T-helper 2 cell treated with Interferon-gamma antibody and Interleukin-4, amounts not matched to agents 5 μg/mL and 100 μg/mL, for 36 hours (primary cell): ENCODE measurements around the gene CDC5L.

ENCODE experiments used
- DNase-seq: peaks from one replicate; pipeline ENCODE4 v3.0.0; 2021; ENCODE audit warnings: low spot score
- H3K27ac Mint-ChIP-seq: one replicate; pipeline ENCODE4 v1.8.0; 2021; ENCODE audit warnings: mild to moderate bottlenecking, mixed read lengths
- H3K27me3 Mint-ChIP-seq: one replicate; pipeline ENCODE4 v1.8.0; 2021; ENCODE audit warnings: low read depth, mixed read lengths
- H3K36me3 Mint-ChIP-seq: one replicate; pipeline ENCODE4 v1.8.0; 2021; ENCODE audit warnings: low read depth, mixed read lengths
- H3K4me1 Mint-ChIP-seq: one replicate; pipeline ENCODE4 v1.8.0; 2021; ENCODE audit warnings: low read depth, mixed read lengths
- H3K4me3 Mint-ChIP-seq: one replicate; pipeline ENCODE4 v1.8.0; 2022; ENCODE audit warnings: mild to moderate bottlenecking, moderate library complexity, mixed read lengths
- H3K9me3 Mint-ChIP-seq: one replicate; pipeline ENCODE4 v1.8.0; 2021; ENCODE audit warnings: mixed read lengths

The CDC5L gene

DNA sequence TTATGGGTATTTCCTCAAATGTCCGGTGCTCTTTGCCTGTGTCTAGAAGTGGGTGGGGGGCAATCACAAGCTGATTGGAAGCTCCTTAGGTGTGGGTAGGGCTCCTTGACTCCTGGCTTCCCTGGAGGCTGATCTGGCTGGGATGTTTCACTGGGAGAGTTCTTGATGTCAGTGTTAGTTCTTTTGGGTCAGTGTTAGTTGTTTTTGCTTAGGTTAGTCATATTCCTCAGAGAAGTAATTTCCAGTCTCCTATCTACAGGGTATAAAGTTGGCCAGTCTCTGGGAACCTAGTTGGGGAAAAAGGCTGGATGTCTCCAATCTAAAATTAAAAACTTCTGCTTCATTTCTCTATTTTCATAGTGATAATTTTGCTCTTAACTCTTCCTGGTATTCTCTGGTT lies 23.6 kb downstream of the CDC5L start:
- no peak for DNase-seq
- Mint-ChIP-seq H3K36me3 (peaks cover 88% of the 10 kb centered on the region), H3K9me3 (peaks cover 5% of the 10 kb centered on the region), H3K27ac (no peak overlapping the region), H3K4me1 (peaks cover 17% of the 10 kb centered on the region), H3K27me3 (no peaks in the 10 kb centered on the region), H3K4me3 (no peak overlapping the region)

DNA sequence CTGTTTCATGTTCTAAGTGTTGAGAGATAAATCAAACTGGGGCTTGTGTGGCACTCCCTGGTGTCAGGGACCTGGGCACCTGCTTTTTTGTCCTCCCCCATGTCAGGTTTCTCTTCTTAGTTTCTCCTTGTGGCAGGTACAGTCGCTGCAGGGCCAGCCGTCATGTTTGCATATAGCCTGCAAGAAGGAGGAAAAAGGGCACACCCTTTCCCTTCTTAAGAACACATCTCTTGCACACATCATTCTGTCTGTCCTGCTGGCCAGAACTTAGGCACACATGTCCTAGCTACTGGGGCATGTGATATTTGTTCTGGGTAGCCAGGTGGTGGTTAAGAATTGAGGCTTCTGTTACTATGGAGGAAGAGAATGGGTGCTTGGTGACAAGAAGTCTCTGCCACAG lies 27.9 kb downstream of the CDC5L start:
- Mint-ChIP-seq H3K4me3 (no peak overlapping the region), H3K27ac (no peak overlapping the region), H3K4me1 (peaks cover 19% of the 10 kb centered on the region), H3K9me3 (peaks cover 9% of the 10 kb centered on the region), H3K27me3 (no peaks in the 10 kb centered on the region), H3K36me3 (peaks cover 78% of the 10 kb centered on the region)
- no peak for DNase-seq

GRCh38 chr6:44415873-44416502 lies 28.5 kb downstream of the CDC5L start:
- Mint-ChIP-seq H3K27me3 (no peaks in the 10 kb centered on the region), H3K36me3 (peaks cover 79% of the 10 kb centered on the region), H3K9me3 (peaks cover 8% of the 10 kb centered on the region), H3K4me3 (no peak overlapping the region), H3K4me1 (peaks cover 19% of the 10 kb centered on the region), H3K27ac (no peak overlapping the region)
- no peak for DNase-seq

DNA sequence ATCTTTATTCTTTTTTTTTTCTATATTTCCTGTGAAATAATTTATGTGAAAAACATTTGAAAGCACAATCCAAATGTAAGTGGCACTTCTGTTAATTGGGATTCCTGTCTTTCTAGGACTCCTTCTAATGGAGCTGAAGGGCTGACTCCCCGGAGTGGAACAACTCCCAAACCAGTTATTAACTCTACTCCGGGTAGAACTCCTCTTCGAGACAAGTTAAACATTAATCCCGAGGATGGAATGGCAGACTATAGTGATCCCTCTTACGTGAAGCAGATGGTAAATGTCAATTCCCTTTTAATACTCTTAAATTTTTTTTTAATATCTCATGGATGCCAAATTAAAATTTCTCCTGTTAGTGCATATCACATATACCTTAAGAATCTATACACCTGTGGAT lies 35.0 kb downstream of the CDC5L start:
- no peak for DNase-seq
- Mint-ChIP-seq H3K4me3 (no peak overlapping the region), H3K27ac (no peak overlapping the region), H3K9me3 (peaks cover under 1% of the 10 kb centered on the region), H3K36me3 (peaks cover 58% of the 10 kb centered on the region), H3K27me3 (no peaks in the 10 kb centered on the region), H3K4me1 (no peaks in the 10 kb centered on the region)

DNA sequence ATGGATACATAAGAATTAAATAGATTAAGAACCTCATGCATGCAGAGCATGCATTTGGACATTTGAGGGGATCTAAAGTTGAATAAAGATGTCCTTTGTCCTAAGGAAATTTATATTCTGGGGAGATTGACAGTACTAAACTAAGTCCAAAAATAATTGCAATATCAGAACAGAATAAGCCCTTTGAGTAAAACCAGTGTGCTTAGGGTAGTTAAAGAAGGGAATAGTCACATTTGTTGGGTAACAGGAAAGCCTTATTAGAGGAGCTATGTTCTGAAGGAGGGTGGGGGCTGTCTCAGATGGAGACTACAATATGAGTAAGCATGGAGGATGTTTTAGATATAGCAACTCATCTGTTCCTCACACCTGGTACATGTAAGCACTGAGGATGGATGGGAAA lies 35.8 kb downstream of the CDC5L start:
- H3K4me1 Mint-ChIP-seq = no peaks in the 10 kb centered on the region
- H3K9me3 Mint-ChIP-seq = no peaks in the 10 kb centered on the region
- H3K4me3 Mint-ChIP-seq = no peak overlapping the region
- no peaks in the 10 kb centered on the region for H3K27me3 Mint-ChIP-seq
- H3K36me3 Mint-ChIP-seq = peaks cover 59% of the 10 kb centered on the region
- H3K27ac Mint-ChIP-seq = no peak overlapping the region
- DNase-seq = no peak

GRCh38 chr6:44425951-44426350 lies 38.4 kb downstream of the CDC5L start:
- Mint-ChIP-seq H3K4me3 (no peak overlapping the region), H3K27ac (no peak overlapping the region), H3K36me3 (peaks cover 50% of the 10 kb centered on the region), H3K4me1 (no peaks in the 10 kb centered on the region), H3K27me3 (no peaks in the 10 kb centered on the region), H3K9me3 (no peaks in the 10 kb centered on the region)
- no peak for DNase-seq

- H3K36me3 Mint-ChIP-seq = peaks cover 48% of the 10 kb centered on the region
- no peaks in the 10 kb centered on the region for H3K27me3 Mint-ChIP-seq
- no peak overlapping the region for H3K4me3 Mint-ChIP-seq
- H3K27ac Mint-ChIP-seq = no peak overlapping the region
- no peaks in the 10 kb centered on the region for H3K9me3 Mint-ChIP-seq
- H3K4me1 Mint-ChIP-seq = no peaks in the 10 kb centered on the region
- DNase-seq = no peak
These were observed 41.2 kb downstream of the CDC5L start for GRCh38 chr6:44428682-44429081.

- Mint-ChIP-seq H3K36me3 (peaks cover 45% of the 10 kb centered on the region), H3K4me1 (no peaks in the 10 kb centered on the region), H3K4me3 (no peak overlapping the region), H3K27me3 (no peaks in the 10 kb centered on the region), H3K27ac (no peak overlapping the region), H3K9me3 (no peaks in the 10 kb centered on the region)
- no peak for DNase-seq
These were observed 42.8 kb downstream of the CDC5L start for GRCh38 chr6:44430326-44430725.

- H3K36me3 Mint-ChIP-seq = peaks cover 40% of the 10 kb centered on the region
- H3K4me1 Mint-ChIP-seq = no peaks in the 10 kb centered on the region
- no peak for DNase-seq
- no peaks in the 10 kb centered on the region for H3K9me3 Mint-ChIP-seq
- H3K27ac Mint-ChIP-seq = no peak overlapping the region
- H3K4me3 Mint-ChIP-seq = no peak overlapping the region
- H3K27me3 Mint-ChIP-seq = no peaks in the 10 kb centered on the region
These were observed 43.7 kb downstream of the CDC5L start for GRCh38 chr6:44431118-44431725.

GRCh38 chr6:44432227-44432626 lies 44.7 kb downstream of the CDC5L start:
- Mint-ChIP-seq H3K9me3 (no peaks in the 10 kb centered on the region), H3K4me3 (no peak overlapping the region), H3K27ac (no peak overlapping the region), H3K27me3 (no peaks in the 10 kb centered on the region), H3K4me1 (no peaks in the 10 kb centered on the region), H3K36me3 (peaks cover 41% of the 10 kb centered on the region)
- no peak for DNase-seq

- Mint-ChIP-seq H3K36me3 (peaks cover 41% of the 10 kb centered on the region), H3K27ac (no peak overlapping the region), H3K27me3 (no peaks in the 10 kb centered on the region), H3K4me3 (no peak overlapping the region), H3K9me3 (no peaks in the 10 kb centered on the region), H3K4me1 (no peaks in the 10 kb centered on the region)
- no peak for DNase-seq
These were observed 45.2 kb downstream of the CDC5L start for GRCh38 chr6:44432726-44433125.

DNA sequence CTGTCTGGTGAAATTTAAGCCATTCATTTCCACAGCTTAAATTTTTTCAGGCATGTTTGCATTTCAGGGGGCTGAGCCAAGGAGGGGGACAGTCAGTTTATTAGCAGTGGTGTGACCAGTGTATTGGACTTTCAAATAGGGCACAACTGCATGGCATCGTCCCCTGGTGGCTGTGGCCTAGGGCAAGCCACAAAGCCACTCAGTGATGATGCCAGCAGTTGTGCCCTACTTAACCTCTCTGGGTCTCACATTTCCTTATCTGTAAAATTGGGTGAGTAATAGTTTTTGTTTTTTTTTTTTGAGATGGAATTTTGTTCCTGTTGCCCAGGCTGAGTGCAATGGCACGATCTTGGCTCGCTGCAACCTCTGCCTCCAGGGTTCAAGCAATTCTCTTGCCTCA lies 48.0 kb downstream of the CDC5L start:
- H3K27ac Mint-ChIP-seq = no peak overlapping the region
- no peaks in the 10 kb centered on the region for H3K27me3 Mint-ChIP-seq
- H3K9me3 Mint-ChIP-seq = no peaks in the 10 kb centered on the region
- H3K36me3 Mint-ChIP-seq = peaks cover 44% of the 10 kb centered on the region
- H3K4me1 Mint-ChIP-seq = no peaks in the 10 kb centered on the region
- no peak overlapping the region for H3K4me3 Mint-ChIP-seq
- DNase-seq = no peak

DNA sequence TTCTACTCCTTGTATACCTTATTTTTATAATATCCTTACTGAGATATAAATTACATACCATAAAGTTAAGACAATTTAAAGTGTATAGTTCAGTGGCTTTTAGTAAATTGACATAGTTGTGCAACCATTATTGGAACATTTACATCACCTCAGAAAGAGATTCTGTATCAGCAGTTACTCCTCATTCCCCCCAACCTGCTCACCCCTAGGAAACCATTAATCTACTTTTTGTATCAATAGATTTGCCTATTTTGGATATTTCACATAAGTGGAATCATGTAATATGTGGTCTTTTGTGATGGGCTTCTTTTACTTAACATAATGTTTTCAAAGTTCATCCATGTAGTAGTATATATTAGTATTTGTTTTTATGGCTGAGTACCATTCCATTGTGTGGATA lies 51.3 kb downstream of the CDC5L start:
- H3K4me3 Mint-ChIP-seq = no peak overlapping the region
- no peaks in the 10 kb centered on the region for H3K27me3 Mint-ChIP-seq
- H3K27ac Mint-ChIP-seq = no peak overlapping the region
- peaks cover 24% of the 10 kb centered on the region for H3K9me3 Mint-ChIP-seq
- peaks cover 50% of the 10 kb centered on the region for H3K36me3 Mint-ChIP-seq
- peaks cover 4% of the 10 kb centered on the region for H3K4me1 Mint-ChIP-seq
- no peak for DNase-seq

DNA sequence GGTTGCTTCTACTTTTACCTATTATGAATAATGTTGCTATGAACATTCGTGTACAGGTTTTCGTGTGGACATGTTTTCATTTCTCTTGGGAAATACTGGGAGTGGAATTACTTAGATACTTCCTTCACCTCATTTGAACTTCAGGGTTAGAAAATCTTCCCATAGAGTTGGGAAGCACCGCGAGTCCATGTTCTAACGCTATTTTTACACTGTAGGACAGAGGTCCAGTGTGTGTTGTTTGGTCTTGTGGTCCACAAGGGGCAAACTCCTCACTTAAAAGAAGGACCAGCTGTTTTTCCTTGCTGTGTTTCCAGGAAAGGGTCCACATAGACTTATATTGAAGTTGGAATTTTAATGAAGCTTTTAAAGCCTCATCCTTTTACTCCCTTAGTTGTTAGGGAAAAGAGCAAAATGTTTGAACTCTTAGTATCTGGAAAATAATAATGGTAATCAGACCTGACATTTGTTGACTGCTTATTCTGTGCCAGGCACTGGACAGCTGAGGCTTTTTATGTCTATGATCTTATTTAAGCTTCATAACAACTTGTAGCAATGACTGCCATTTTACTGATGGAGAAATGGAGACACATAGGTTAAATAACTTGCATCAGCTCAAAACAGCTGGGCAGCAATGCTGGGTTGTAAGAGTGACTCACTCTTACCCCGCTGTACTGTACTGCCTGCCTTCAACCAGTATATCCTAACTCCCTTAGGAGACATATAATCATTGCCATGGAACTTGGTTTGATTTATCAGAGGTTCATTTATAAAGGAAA lies 52.0 kb downstream of the CDC5L start:
- H3K27me3 Mint-ChIP-seq = no peaks in the 10 kb centered on the region
- DNase-seq = no peak
- peaks cover 27% of the 10 kb centered on the region for H3K9me3 Mint-ChIP-seq
- no peak overlapping the region for H3K27ac Mint-ChIP-seq
- no peak overlapping the region for H3K4me3 Mint-ChIP-seq
- H3K36me3 Mint-ChIP-seq = peaks cover 51% of the 10 kb centered on the region
- peaks cover 4% of the 10 kb centered on the region for H3K4me1 Mint-ChIP-seq
